Loucy (cell line): ENCODE measurements around the gene NUAK1.

ENCODE experiments used
- EZH2phosphoT487 ChIP-seq: fragments of 200-600 bp; IDR thresholded peaks from 2 replicates; pipeline ENCODE4 v1.6.1; 2018; ENCODE audit warnings: antibody characterized with exemption, mild to moderate bottlenecking, moderate library complexity, borderline replicate concordance
- TF ChIP-seq, protein P1 (sequence below): fragments of 200-600 bp; sonication (generic); conservative IDR thresholded peaks from 2 replicates; pipeline ENCODE4 v1.5.1; 2014; ENCODE audit warnings: mild to moderate bottlenecking, antibody characterized with exemption, low read length

- TF ChIP-seq, protein P1, sequence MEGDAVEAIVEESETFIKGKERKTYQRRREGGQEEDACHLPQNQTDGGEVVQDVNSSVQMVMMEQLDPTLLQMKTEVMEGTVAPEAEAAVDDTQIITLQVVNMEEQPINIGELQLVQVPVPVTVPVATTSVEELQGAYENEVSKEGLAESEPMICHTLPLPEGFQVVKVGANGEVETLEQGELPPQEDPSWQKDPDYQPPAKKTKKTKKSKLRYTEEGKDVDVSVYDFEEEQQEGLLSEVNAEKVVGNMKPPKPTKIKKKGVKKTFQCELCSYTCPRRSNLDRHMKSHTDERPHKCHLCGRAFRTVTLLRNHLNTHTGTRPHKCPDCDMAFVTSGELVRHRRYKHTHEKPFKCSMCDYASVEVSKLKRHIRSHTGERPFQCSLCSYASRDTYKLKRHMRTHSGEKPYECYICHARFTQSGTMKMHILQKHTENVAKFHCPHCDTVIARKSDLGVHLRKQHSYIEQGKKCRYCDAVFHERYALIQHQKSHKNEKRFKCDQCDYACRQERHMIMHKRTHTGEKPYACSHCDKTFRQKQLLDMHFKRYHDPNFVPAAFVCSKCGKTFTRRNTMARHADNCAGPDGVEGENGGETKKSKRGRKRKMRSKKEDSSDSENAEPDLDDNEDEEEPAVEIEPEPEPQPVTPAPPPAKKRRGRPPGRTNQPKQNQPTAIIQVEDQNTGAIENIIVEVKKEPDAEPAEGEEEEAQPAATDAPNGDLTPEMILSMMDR: no peak
- TF ChIP-seq EZH2phosphoT487: no peak
Measured at GRCh38 chr12:106081606-106082005, 57.1 kb downstream of the NUAK1 start.
